Activated CD4-positive, alpha-beta T cell treated with anti-CD3 and anti-CD28 coated beads, Interleukin-2, Interleukin-6, amounts not matched to agents 100 ng/mL and 50 ng/mL, durations not matched to agents 16 hours and 8 hours (primary cell): ENCODE data around the gene PTPN9.
"Not testable (repeated sequence)": the region's sequence is repeated elsewhere in the genome, so short reads cannot be mapped to it uniquely, and the experiment has no call there.

ENCODE experiments used
- DNase-seq: peaks from one replicate; pipeline ENCODE4 v3.0.0-alpha.2; 2020

PTPN9 gene

GRCh38 chr15:75452364-75452864, 126.7 kb downstream of the PTPN9 start:
- DNase-seq: peak; percentile 88

GRCh38 chr15:75451674-75452363, 127.3 kb downstream of the PTPN9 start, which contains the start of gene SIN3A:
SIN3A (minus strand) TSS chr15:75451690; CDS start chr15:75430375, 21,315 bp downstream.
- DNase-seq: peak; percentile 100

GRCh38 chr15:75451202-75451673, 127.9 kb downstream of the PTPN9 start:
- no peak for DNase-seq

GRCh38 chr15:75450307-75451201, 128.6 kb downstream of the PTPN9 start:
- peak; percentile 99 for DNase-seq

- no peak for DNase-seq
These were observed 129.4 kb downstream of the PTPN9 start for GRCh38 chr15:75449585-75450306.

GRCh38 chr15:75448171-75448570, 130.9 kb downstream of the PTPN9 start:
- not testable (repeated sequence) for DNase-seq

GRCh38 chr15:75446151-75446550, 133.0 kb downstream of the PTPN9 start:
- DNase-seq: peak; percentile 57

- not testable (repeated sequence) for DNase-seq
These were observed 133.8 kb downstream of the PTPN9 start for GRCh38 chr15:75445324-75445723.

- not testable (repeated sequence) for DNase-seq
These were observed 135.1 kb downstream of the PTPN9 start for GRCh38 chr15:75443972-75444453.

- DNase-seq: no peak
These were observed 141.4 kb downstream of the PTPN9 start for GRCh38 chr15:75437721-75438120.

- no peak for DNase-seq
These were observed 142.2 kb downstream of the PTPN9 start for GRCh38 chr15:75436881-75437280.

- no peak for DNase-seq
These were observed 147.4 kb downstream of the PTPN9 start for GRCh38 chr15:75431682-75432081.

- DNase-seq: no peak
These were observed 147.8 kb downstream of the PTPN9 start for GRCh38 chr15:75431270-75431669.

- no peak for DNase-seq
These were observed 148.9 kb downstream of the PTPN9 start for GRCh38 chr15:75430259-75430658.

GRCh38 chr15:75428152-75428551, 151.0 kb downstream of the PTPN9 start:
- no peak for DNase-seq

- no peak for DNase-seq
These were observed 153.1 kb downstream of the PTPN9 start for GRCh38 chr15:75425966-75426500.

GRCh38 chr15:75422554-75422953, 156.6 kb downstream of the PTPN9 start:
- no peak for DNase-seq

GRCh38 chr15:75420698-75421097, 158.4 kb downstream of the PTPN9 start:
- no peak for DNase-seq

GRCh38 chr15:75416584-75416983, 162.5 kb downstream of the PTPN9 start:
- no peak for DNase-seq
